Hepatocyte (in vitro differentiated cells): ENCODE measurements around the gene GGA2.

Source experiments
- EZH2 ChIP-seq: fragments of 200-600 bp; sonication (generic); IDR thresholded peaks from 2 replicates; pipeline ENCODE4 v1.6.1; 2016; ENCODE audit warnings: antibody characterized with exemption, mild to moderate bottlenecking, borderline replicate concordance
- EZH2phosphoT487 ChIP-seq: fragments of 200-600 bp; sonication (generic); IDR thresholded peaks from one replicate; pipeline ENCODE4 v1.6.1; 2018; ENCODE audit warnings: antibody characterized with exemption, mild to moderate bottlenecking, low read depth, moderate library complexity; ENCODE audit not compliant: unreplicated experiment, severe bottlenecking
- TF ChIP-seq, protein P1 (sequence below): fragments of 200-600 bp; sonication (generic); IDR thresholded peaks from 2 replicates; pipeline ENCODE4 v1.5.1; 2016; ENCODE audit warnings: antibody characterized with exemption, mild to moderate bottlenecking; ENCODE audit not compliant: poor library complexity

DNA sequence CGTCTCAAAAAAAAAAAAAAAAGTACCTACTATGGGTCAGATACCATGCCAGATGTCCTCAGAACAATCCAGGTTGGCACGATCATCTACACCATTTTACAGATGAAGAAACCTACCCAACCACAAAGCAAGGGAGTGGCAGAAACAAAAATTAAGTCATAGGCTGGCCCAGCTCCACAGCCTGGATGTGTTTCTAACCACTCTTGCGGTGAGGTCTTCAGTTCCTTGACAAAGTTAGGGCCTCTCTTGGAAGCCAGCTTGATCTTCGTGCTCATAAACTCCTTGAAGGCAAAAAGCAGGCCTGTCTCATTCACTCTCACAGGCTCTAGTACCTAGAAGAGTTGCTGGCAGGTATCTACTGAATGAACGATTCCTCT, 6.2 kb downstream of the GGA2 start:
- TF ChIP-seq, protein P1, sequence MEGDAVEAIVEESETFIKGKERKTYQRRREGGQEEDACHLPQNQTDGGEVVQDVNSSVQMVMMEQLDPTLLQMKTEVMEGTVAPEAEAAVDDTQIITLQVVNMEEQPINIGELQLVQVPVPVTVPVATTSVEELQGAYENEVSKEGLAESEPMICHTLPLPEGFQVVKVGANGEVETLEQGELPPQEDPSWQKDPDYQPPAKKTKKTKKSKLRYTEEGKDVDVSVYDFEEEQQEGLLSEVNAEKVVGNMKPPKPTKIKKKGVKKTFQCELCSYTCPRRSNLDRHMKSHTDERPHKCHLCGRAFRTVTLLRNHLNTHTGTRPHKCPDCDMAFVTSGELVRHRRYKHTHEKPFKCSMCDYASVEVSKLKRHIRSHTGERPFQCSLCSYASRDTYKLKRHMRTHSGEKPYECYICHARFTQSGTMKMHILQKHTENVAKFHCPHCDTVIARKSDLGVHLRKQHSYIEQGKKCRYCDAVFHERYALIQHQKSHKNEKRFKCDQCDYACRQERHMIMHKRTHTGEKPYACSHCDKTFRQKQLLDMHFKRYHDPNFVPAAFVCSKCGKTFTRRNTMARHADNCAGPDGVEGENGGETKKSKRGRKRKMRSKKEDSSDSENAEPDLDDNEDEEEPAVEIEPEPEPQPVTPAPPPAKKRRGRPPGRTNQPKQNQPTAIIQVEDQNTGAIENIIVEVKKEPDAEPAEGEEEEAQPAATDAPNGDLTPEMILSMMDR: no peak
- TF ChIP-seq EZH2: no peak
- TF ChIP-seq EZH2phosphoT487: no peak
